Cardiac fibroblast (primary cell): ENCODE data around the gene AQP2.

Experiments used
- DNase-seq, 2 donors: peaks; one replicate each; pipeline versions ENCODE4 v3.0.0 to v3.0.0-alpha.2; 2010; ENCODE audit warnings: low read depth in 2 of 2
- H3K4me3 ChIP-seq, 2 donors: replicated peaks in 1 of 2; 1 replicate in 1 of 2; 2 replicates in 1 of 2; pipeline ENCODE4 v1.5.1; 2011; ENCODE audit warnings: low read depth in 2 of 2, low read length in 2 of 2, mild to moderate bottlenecking in 2 of 2, moderate library complexity in 1 of 2
- TF ChIP-seq, protein P1 (sequence below): IDR thresholded peaks from one replicate; pipeline ENCODE4 v1.5.1; 2011; ENCODE audit warnings: low read depth, mild to moderate bottlenecking, low read length, inconsistent platforms

The AQP2 gene, protein sequence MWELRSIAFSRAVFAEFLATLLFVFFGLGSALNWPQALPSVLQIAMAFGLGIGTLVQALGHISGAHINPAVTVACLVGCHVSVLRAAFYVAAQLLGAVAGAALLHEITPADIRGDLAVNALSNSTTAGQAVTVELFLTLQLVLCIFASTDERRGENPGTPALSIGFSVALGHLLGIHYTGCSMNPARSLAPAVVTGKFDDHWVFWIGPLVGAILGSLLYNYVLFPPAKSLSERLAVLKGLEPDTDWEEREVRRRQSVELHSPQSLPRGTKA

DNA sequence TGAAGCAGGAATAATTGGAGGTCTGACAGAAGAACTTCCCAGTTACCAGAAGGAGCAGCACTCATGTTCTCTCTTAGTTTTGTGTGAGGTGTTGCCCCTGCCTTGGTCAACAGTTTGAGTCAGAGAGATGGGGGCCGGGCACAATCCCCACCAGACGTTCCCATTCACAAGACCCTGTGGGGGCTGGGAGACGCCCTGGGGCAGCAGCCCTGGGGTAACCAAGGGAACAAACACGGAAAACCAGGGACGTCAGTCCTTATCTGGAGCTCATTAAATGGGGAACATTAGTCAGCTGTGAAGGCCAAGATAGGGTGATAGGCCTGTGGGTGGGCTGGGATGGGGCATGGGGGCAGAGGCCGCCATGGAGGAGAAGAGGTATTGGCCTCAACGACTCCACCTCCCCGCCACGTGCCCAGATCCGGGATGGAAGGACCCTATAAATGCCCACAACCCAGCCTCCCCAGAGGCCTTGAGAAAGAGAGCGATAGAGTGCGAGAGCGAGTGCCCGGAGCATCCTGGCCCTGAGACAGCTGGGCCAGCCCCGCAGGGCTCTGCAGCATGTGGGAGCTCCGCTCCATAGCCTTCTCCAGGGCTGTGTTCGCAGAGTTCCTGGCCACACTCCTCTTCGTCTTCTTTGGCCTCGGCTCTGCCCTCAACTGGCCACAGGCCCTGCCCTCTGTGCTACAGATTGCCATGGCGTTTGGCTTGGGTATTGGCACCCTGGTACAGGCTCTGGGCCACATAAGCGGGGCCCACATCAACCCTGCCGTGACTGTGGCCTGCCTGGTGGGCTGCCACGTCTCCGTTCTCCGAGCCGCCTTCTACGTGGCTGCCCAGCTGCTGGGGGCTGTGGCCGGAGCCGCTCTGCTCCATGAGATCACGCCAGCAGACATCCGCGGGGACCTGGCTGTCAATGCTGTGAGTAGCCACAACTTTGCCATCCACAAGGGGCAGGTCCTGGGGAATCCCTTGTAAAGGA lies at the start of gene AQP2:
Gene AQP2 (plus strand): TSS at position 465 of the 979 bp plus-strand sequence. CDS start 94 bp downstream, at position 559.
- H3K4me3 ChIP-seq: no peak within 1 kb of the TSS
- TF ChIP-seq, protein P1, sequence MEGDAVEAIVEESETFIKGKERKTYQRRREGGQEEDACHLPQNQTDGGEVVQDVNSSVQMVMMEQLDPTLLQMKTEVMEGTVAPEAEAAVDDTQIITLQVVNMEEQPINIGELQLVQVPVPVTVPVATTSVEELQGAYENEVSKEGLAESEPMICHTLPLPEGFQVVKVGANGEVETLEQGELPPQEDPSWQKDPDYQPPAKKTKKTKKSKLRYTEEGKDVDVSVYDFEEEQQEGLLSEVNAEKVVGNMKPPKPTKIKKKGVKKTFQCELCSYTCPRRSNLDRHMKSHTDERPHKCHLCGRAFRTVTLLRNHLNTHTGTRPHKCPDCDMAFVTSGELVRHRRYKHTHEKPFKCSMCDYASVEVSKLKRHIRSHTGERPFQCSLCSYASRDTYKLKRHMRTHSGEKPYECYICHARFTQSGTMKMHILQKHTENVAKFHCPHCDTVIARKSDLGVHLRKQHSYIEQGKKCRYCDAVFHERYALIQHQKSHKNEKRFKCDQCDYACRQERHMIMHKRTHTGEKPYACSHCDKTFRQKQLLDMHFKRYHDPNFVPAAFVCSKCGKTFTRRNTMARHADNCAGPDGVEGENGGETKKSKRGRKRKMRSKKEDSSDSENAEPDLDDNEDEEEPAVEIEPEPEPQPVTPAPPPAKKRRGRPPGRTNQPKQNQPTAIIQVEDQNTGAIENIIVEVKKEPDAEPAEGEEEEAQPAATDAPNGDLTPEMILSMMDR: no peak
- peak in 1 of 2 donors; percentile 64 for DNase-seq

DNA sequence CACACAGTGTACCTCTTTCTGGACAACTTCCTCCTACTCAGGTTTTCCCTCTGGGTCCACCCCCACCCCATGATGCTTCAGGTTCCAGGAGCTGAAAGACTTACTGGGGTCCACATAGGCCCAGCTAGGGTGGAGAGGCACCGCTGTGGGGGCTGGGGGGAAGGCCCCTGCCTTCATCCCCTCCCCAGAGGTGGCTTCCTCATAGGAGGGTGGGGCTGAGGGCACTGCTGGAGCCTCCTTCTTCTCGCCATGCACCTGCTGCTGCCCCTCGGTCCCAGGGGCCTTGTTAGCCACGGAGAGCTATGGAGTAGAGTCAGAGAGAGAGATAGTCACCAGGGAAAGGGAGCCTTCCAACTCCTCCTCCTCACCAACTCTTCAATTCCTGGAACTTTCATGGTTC lies 49.5 kb upstream of the AQP2 start:
- no peak overlapping the region for H3K4me3 ChIP-seq
- TF ChIP-seq, protein P1: no peak
- DNase-seq: no peak

DNA sequence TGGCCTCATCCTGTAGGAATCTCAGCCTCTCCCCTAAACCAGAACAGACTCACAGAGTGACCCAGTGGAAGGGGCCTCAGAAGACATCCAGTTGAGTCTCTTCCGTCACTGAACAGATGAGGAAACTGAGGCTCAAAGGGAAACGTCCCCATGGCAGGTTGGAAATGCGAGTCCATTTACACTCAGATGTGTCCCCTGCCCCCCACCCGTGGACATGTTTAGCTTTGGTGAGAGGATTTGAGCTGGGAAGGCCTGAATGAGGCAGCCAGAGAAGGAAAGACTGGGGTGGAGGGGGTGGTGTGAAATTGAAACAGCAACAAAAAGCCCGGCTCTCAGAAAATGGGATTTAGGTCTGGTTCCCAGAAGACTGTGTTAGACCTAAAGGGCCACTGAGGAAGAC lies 48.6 kb upstream of the AQP2 start:
- no peak overlapping the region for H3K4me3 ChIP-seq
- TF ChIP-seq, protein P1: no peak
- DNase-seq: no peak

DNA sequence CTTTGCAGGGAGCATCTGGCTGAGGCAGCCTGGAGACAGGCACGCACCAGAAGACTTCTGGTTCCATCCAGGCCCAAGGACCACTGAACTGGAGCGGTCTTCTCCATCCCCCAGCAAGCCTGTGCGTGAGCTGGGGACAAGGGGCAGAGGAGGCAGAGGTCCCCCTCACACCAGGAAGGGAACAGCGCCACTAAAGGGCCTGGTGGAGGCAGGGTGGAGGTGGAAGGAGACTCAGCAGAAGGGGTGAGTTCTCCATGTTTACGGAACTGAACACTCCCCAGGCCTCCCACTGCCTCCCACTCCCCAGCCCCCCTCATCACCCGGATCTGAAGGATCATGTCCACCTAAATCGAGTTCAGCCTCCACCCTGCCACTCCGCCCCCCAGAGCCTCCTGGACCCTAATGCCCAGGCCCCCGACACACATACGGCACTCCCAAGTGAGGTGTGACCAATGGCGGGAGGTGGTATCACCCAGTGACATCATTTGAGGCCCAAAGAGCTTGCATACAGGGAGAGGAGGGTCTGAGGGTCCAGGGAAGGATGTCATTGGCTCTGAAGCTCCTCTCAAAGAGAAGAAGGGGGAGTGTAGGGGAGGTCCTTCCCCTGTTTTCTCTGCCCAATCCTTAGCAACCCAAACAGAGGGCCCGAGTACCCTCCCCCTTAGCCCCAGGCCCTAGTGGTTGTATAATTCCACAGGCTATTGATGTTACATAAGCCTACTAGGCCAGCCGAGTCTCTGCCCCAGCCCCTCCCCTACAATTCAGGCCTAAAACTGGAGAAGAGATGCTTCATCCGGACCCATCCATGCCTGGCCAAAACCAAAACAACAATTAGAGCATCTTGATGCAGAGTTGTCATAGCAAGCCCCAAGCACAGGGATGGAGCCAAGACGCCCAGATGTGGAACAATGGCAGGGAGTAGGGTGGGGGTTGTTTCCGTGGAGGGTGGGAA lies 47.9 kb upstream of the AQP2 start:
- TF ChIP-seq, protein P1: no peak
- DNase-seq: no peak
- no peak overlapping the region for H3K4me3 ChIP-seq

DNA sequence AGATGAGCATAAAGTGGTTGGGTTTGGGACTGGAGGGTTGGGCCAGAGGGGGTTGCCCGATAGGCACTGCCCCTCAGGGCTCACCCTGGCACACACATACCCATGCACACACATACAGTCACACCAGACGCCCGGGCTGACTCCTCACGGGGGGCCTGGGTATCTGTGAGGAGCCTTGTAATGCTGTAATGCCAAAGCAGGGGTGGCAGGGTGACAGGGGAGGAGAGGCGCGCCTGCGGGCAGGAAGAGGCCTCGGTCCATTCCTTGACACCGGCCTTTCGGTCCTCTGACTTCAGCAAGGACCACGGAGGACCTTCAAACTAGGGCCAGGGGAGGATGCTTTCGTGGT lies 47.2 kb upstream of the AQP2 start:
- TF ChIP-seq, protein P1: no peak
- peak overlapping the region in 1 of 2 donors; percentile 28 for H3K4me3 ChIP-seq
- no peak for DNase-seq
